GM12864 (cell line): ENCODE data around the gene NCSTN.

Experiments used
- DNase-seq: peaks from one replicate; pipeline ENCODE4 v3.0.0-alpha.2; 2011; ENCODE audit warnings: low read depth
- H3K4me3 ChIP-seq: 2 replicates; pipeline ENCODE4 v1.5.1; 2011; ENCODE audit warnings: mild to moderate bottlenecking, low read depth, low read length, control low read depth
- TF ChIP-seq, protein P1 (sequence below): IDR thresholded peaks from 2 replicates; pipeline ENCODE4 v1.5.1; 2011; ENCODE audit warnings: low read depth, mild to moderate bottlenecking, moderate library complexity, low read length, control low read depth, inconsistent platforms; ENCODE audit errors: missing control alignments

NCSTN gene

DNA sequence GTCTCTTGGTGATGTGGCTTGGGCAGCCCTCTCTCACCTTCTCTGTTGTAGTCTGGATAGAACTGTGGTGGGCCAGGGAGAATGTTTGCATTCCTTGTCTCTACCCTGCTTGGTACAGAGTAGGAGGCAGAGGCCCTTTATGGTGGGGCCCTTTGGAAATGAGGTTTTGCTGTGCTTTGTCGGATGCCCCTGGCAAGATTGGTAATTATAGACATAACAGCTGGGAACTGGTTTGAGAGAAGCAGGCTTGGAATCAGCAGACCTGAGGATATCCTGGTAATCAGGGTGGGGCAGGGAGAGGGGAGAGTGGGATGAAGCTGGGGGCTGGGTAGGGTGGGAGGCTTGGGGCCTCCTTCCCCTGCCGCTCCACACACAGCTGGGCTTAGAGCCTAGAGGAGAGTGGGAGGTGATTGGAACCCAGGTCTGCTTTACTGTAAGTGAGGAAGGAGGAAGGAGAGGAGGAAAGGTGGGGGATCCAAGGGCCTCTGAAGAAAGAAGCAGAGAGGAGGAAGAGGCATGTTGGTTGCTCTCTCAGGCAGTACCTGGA lies 62.2 kb downstream of the NCSTN start:
- DNase-seq: no peak
- no peak overlapping the region for H3K4me3 ChIP-seq
- TF ChIP-seq, protein P1, sequence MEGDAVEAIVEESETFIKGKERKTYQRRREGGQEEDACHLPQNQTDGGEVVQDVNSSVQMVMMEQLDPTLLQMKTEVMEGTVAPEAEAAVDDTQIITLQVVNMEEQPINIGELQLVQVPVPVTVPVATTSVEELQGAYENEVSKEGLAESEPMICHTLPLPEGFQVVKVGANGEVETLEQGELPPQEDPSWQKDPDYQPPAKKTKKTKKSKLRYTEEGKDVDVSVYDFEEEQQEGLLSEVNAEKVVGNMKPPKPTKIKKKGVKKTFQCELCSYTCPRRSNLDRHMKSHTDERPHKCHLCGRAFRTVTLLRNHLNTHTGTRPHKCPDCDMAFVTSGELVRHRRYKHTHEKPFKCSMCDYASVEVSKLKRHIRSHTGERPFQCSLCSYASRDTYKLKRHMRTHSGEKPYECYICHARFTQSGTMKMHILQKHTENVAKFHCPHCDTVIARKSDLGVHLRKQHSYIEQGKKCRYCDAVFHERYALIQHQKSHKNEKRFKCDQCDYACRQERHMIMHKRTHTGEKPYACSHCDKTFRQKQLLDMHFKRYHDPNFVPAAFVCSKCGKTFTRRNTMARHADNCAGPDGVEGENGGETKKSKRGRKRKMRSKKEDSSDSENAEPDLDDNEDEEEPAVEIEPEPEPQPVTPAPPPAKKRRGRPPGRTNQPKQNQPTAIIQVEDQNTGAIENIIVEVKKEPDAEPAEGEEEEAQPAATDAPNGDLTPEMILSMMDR: no peak

DNA sequence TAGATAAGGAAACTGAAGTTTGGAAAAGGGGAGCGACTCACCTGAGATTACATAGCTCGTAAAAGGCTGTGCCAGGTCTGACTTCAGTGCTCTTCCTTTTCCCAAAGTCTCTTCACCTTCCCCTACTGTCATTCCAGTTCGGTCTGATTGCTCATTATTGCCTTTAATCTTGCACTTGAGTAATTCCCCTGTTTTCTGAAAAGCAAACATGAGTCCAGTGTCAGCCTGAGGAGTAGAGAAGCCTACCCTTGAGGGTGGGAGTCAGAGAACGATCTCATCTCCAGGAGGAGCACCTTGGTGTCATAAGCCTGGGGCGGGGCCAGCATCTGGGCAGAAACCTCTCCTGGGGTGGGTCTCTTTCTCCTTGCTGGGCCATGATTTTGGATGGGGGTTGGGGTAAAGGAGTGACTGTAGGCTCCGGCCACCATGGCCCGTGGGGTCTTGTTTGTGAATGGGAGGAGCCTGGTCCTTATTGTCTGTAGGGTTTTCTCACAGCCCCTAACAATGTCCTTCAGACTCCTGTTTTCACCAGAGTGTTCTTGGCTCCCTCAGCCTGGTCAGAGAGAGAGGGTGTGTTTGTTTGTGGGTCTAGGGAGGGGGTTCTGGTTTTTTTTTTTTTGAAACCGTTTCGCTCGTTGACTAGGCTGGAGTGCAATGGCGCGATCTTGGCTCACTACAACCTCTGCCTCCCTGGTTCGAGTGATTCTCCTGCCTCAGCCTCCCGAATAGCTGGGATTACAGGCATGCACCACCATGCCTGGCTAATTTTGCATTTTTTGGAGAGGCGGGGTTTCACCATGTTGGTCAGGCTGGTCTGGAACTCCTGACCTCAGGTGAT lies 63.2 kb downstream of the NCSTN start:
- H3K4me3 ChIP-seq: no peak overlapping the region
- TF ChIP-seq, protein P1: no peak
- DNase-seq: no peak

DNA sequence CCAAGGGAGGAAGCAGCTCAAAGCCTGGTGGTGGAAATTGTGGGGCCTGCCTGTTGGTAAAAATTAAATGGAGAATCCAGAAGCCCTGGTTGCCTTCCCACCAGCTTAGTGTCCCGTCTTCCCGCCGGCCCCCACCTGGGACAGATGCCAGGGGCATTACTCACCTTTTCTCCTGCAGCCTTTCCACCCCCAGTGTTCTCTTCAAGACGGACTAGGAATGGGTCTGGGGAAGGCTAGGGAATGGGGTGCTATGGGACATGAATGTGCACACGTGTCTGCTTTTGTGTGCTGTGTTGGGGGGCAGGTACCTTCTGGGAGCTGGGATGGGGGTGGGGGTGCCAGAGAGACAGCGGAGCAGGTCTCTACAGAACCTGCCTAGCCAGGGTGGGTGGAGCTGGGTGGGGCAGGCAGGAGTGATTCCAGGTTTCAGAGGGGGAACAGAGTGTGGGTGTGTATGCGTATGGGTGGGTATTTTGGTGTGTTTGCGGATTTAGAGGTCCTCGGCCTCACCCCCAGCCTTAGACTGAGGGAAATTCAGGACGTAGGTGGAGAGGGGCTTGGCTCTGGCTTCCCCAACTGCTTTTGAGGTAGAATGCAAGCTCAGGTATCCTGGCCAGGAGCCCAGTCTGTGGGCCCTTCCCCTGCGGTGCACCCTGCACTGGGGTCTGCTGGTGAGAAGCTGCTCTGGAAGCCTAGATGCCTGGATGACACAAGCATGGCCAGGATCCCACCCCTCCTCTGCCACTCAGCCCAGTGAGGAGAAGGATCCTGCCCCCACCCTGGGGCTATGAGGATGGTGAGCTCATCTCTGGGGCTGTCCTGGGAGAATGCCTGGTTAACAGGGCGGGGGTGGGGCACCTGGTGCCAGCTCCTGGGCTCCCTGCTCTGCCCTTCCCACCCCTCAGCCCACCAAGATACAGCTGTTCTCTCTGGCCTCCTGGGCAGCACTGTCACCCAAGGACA lies 64.9 kb downstream of the NCSTN start:
- no peak for DNase-seq
- TF ChIP-seq, protein P1: no peak
- H3K4me3 ChIP-seq: no peak overlapping the region
